HG03521 (cell line): Measurements from ENCODE around the gene NUDT12.

ENCODE experiments used
- ATAC-seq: cut with Tn5 transposase; IDR thresholded peaks from one replicate; pipeline ENCODE4 v1.9.1; 2021; ENCODE audit warnings: mild to moderate bottlenecking, moderate library complexity; ENCODE audit not compliant: unreplicated experiment

NUDT12 gene

DNA sequence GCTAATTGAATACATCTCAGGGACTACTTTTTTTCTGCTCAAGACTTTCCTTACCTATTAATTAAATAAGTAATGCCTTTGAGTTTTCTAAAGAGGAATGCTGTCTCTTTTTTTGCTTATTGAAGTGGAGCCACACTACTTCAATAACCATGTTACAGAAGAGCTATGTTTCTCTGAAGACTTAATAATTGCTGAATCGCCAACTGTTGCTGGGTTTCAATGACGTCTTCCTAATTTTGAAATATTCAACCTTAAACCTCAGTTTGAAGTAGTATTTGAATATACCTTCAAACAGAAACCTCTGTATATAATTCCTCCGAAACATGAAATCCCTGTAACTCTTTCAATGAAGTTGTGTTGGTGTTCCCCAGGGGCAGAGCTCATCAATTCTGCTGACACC lies 21.0 kb downstream of the NUDT12 start:
- ATAC-seq: no peak

GRCh38 chr5:103541114-103541513 lies 21.5 kb downstream of the NUDT12 start:
- no peak for ATAC-seq

DNA sequence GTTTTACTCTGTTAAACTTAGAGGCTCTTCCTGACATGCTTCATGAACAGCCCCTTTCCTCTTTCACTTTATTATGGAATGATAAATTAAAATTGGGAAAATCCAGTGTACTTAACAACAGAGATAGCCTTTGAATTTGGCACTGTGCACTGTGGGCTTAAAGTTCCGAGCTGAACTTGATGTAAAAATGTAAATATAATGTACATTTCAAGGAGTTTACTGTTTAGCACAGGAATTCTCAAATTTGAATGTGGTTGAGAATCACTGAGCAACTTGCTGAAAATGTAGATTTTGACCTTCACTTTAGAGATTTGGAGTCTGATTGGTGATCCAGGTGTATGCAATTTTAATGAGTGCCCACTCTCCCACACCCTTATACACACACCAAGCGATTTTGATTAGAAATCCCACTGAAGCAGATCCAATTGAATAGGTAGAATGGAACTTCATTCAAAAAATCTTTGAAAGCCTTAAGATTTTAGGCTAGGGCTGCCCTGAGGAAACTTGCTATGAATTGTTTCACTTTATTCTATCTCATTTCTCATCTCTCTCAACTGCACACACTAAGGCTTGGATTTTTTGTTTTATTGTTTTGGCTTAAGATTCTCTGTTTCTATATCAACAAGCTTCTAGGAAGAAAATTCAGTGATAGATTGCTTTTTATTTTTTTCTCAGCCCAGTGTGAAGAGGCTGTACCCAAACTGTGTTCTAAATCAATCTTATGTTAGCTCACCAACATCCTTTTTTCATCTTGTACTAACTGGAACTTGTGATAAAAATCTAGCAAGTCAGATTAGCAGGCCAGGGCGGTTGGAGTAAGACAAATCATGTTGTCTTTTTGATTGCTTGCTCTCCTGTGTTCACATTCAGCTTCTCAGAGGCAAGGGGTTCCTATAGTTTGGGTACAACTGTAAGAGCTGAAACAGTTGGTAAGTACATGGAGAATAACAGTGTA lies 22.9 kb downstream of the NUDT12 start:
- no peak for ATAC-seq

GRCh38 chr5:103532086-103532734 lies 30.4 kb downstream of the NUDT12 start:
- ATAC-seq: no peak

DNA sequence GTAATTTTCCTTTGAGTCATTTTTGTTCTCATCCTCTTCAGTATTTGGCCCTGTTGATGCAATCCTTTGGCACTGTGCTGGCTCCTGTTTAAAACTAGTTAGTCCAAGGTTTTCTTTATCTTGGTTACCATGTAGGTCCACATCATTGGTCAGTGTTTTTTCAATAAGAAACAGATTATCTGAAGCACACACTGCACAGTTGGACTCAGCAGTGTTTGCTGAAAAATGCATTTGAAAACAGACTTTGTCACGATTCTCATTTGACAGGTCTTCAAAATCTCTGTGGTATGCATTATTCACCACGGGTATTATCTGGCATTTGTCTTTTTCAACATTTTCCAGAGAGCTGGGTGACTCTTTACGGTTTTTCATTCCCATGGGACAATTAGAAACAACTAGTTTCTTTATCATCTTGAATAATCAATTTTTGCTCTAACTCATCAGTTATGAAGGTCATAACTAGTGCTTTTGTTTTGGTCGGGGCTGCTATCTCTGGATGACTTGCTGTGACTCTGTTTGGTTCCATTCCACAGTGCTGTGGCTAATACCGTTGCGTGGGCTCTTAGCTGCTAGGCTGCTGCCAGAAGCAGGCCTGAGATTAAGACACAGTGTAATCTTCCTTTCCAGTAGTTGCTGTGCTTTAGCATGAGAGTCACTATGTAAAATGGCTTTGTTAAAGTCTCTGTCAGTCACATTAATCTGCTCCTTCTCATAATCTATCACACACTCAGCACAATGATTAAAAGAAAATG lies 36.2 kb downstream of the NUDT12 start:
- no peak for ATAC-seq

- no peak for ATAC-seq
These were observed 37.2 kb downstream of the NUDT12 start for GRCh38 chr5:103525361-103525760.

DNA sequence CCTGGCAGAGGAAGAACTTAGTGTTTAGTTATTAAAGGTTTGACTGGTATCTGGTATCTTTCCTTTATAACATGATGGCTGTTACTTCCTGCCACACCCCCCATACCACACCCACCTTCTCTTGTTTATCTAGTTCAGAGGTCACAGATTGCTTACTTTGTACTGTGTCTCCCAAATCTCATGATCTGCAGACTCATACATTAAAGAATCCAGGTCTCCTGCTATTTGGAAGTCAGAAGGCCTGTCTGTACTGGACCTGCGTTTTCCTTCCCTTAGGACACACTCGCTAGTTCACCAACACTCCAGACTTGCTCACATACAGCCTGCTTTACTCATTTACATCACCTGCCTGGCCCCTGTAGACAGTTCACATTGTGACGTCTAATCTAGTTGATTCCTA lies 39.3 kb downstream of the NUDT12 start:
- no peak for ATAC-seq

DNA sequence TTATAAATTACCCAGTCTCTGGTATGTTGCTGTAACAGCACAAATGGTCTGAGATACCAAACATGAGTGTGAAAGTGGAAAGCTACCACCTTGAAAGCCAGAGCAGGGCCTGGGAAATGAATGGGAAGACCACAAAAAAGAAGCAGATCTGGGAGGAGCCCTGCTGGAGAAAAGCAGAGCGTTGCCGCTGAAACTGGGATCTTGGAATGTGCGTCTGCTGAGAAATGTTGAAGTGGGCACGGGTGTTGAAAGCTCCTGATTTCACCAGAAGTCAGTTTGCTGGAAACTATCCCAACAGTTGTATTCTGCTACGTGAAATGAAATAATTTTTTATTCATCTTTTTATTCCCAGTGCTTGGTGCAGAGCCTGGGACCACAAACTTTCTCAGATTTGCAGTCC lies 40.0 kb downstream of the NUDT12 start:
- no peak for ATAC-seq

DNA sequence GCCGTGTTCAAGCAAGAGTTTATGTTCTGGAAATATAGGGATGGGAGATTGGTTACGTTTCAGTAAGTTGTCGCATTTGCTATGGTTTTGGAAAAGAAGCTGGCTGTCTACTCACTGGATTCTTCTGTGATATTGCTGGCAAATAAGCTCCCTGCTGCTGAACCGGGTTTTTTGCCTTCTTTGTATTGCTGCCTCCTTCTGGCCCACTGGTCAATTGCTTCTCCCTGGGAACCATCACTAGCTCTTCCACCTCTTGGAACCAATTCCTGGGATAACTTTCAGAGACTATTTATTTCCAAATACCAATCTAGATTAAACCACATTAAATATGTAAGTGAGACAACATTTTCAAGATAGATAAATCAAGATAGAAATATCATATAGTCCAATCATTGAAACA lies 43.0 kb downstream of the NUDT12 start:
- no peak for ATAC-seq

DNA sequence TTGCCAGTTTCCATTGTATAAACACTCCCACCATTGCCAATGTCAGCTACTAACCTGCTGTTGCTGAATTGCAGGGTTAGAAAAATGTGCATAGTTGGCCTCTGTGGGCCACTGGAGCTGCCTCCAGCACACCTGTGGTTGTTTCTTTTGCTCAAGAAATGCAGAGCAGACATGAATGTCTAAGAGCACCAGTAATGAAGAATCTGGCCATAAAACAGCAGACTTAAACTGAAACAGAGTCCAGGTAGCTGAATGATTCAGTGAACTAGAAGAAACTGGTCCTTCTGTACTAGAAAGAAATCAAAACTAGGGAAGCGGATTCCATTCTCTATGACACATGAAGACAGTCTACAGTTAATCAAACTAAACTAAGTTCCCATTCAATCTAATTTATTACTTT lies 48.2 kb downstream of the NUDT12 start:
- ATAC-seq: no peak

- ATAC-seq: no peak
These were observed 48.9 kb downstream of the NUDT12 start for GRCh38 chr5:103513701-103514100.

GRCh38 chr5:103512500-103512899 lies 50.1 kb downstream of the NUDT12 start:
- ATAC-seq: no peak

- ATAC-seq: no peak
These were observed 51.1 kb downstream of the NUDT12 start for GRCh38 chr5:103511554-103511885.

DNA sequence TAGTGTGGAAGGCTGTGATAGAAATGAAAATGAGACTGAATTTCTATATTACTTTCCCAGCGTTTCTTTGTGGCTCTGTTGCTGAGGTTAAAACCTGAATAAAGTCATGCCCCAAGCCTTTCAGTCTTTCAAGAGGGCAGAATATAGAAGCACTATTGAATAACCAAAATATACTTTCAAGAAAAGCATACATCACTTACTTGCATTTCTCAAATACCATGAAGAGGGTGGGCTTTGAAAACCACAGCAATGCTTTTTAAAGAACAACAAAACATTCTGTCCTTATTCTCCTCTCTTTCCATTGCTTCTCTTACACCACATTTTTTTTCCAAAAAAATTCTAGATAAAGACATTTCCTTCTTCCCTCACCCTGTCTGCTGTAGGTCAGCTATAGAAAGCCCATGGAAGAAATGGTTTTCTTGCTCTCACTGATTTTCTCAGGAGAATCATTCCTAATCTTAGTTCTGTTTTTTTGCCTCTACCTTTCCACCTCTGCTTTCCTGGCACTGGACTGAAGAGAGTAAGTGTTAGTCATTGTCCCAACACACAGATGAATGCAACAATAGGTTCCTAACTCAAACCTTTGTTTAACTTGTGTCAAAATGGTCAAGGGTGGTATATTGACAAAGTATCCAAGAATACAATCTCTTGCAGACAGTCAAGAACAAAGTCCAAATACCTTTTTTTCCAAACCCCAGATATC lies 51.6 kb downstream of the NUDT12 start:
- ATAC-seq: no peak

GRCh38 chr5:103505581-103506305 lies 56.8 kb downstream of the NUDT12 start:
- no peak for ATAC-seq

DNA sequence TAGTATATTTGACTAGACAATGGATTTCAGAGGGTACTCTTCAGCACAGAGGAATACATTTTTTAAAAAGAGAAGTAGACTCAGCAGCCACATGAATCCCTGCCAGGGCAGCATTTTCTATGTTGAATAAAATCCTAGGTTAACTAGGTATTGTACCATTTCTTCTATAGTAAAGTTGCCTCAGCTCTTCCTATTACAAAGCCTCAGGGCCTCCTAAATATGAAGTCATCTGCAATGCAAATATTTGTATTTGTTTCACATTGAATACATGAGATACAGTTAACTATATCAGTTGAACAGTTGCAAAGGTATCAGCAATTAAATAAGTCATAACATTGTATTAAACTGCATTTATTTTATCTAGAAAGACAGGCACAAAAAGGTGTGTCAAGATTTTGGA lies 59.5 kb downstream of the NUDT12 start:
- ATAC-seq: no peak

- no peak for ATAC-seq
These were observed 59.9 kb downstream of the NUDT12 start for GRCh38 chr5:103502662-103503061.
